Measurements from ENCODE around the gene ZGPAT.

- TF ChIP-seq, protein P1, sequence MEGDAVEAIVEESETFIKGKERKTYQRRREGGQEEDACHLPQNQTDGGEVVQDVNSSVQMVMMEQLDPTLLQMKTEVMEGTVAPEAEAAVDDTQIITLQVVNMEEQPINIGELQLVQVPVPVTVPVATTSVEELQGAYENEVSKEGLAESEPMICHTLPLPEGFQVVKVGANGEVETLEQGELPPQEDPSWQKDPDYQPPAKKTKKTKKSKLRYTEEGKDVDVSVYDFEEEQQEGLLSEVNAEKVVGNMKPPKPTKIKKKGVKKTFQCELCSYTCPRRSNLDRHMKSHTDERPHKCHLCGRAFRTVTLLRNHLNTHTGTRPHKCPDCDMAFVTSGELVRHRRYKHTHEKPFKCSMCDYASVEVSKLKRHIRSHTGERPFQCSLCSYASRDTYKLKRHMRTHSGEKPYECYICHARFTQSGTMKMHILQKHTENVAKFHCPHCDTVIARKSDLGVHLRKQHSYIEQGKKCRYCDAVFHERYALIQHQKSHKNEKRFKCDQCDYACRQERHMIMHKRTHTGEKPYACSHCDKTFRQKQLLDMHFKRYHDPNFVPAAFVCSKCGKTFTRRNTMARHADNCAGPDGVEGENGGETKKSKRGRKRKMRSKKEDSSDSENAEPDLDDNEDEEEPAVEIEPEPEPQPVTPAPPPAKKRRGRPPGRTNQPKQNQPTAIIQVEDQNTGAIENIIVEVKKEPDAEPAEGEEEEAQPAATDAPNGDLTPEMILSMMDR (IDR thresholded peaks at IDR 0.05; ENCODE audit: low read depth, low read length): no peak
- TF ChIP-seq POLR2A (IDR thresholded peaks at IDR 0.05; ENCODE audit: extremely low read depth, insufficient read length) (no peak), MYC (IDR thresholded peaks at IDR 0.05; ENCODE audit: low read depth, low read length) (no peak)
Observed at GRCh38 chr20:63680427-63680826, 27.4 kb upstream of the ZGPAT start.
